Measurements from ENCODE around the gene MACROD2.

Gene MACROD2

GRCh38 chr20:15166744-15167143 lies 1171.4 kb downstream of the MACROD2 start:
- Histone ChIP-seq H3K9ac (ENCODE audit: insufficient read length, low read depth) (no peak overlapping the region), H3K36me3 (ENCODE audit: insufficient read depth, insufficient read length, low read length) (no peaks in the 10 kb centered on the region), H3K27me3 (ENCODE audit: insufficient read depth, insufficient read length) (no peaks in the 10 kb centered on the region), H3K4me1 (ENCODE audit: insufficient read depth, insufficient read length) (no peaks in the 10 kb centered on the region), H3K4me3 (ENCODE audit: insufficient read length, low read depth) (no peak overlapping the region), H3K9me3 (ENCODE audit: insufficient read depth, low read length) (no peaks in the 10 kb centered on the region)
- TF ChIP-seq YY1 (IDR thresholded peaks at IDR 0.05; ENCODE audit: insufficient read depth, insufficient read length), result no peak
- no peak for TF ChIP-seq SUZ12 (IDR thresholded peaks at IDR 0.05; ENCODE audit: extremely low read depth, insufficient read depth, insufficient read length)
- no peak for DNase-seq (ENCODE audit: low read depth, low spot score)

GRCh38 chr20:15171016-15171415 lies 1175.7 kb downstream of the MACROD2 start:
- H3K4me3 ChIP-seq (ENCODE audit: insufficient read length, low read depth), result no peak overlapping the region
- no peak for DNase-seq (ENCODE audit: low read depth, low spot score)
- no peak overlapping the region for H3K9ac ChIP-seq (ENCODE audit: insufficient read length, low read depth)
- TF ChIP-seq SUZ12 (IDR thresholded peaks at IDR 0.05; ENCODE audit: extremely low read depth, insufficient read depth, insufficient read length), result no peak
- TF ChIP-seq ZNF274 (IDR thresholded peaks at IDR 0.05; ENCODE audit: low read depth, low read length), result no peak
- no peak for TF ChIP-seq YY1 (IDR thresholded peaks at IDR 0.05; ENCODE audit: insufficient read depth, insufficient read length)
- H3K27me3 ChIP-seq (ENCODE audit: insufficient read depth, insufficient read length), result no peaks in the 10 kb centered on the region
- no peaks in the 10 kb centered on the region for H3K4me1 ChIP-seq (ENCODE audit: insufficient read depth, insufficient read length)
- peaks cover 12% of the 10 kb centered on the region for H3K9me3 ChIP-seq (ENCODE audit: insufficient read depth, low read length)
- no peaks in the 10 kb centered on the region for H3K36me3 ChIP-seq (ENCODE audit: insufficient read depth, insufficient read length, low read length)

GRCh38 chr20:15176929-15177328 lies 1181.6 kb downstream of the MACROD2 start:
- Histone ChIP-seq H3K36me3 (ENCODE audit: insufficient read depth, insufficient read length, low read length) (no peaks in the 10 kb centered on the region), H3K4me1 (ENCODE audit: insufficient read depth, insufficient read length) (no peaks in the 10 kb centered on the region), H3K27me3 (ENCODE audit: insufficient read depth, insufficient read length) (no peaks in the 10 kb centered on the region), H3K4me3 (ENCODE audit: insufficient read length, low read depth) (no peak overlapping the region), H3K9ac (ENCODE audit: insufficient read length, low read depth) (no peak overlapping the region), H3K9me3 (ENCODE audit: insufficient read depth, low read length) (peaks cover 23% of the 10 kb centered on the region)
- no peak for DNase-seq (ENCODE audit: low read depth, low spot score)
- TF ChIP-seq ZNF274 (IDR thresholded peaks at IDR 0.05; ENCODE audit: low read depth, low read length) (no peak), YY1 (IDR thresholded peaks at IDR 0.05; ENCODE audit: insufficient read depth, insufficient read length) (no peak), SUZ12 (IDR thresholded peaks at IDR 0.05; ENCODE audit: extremely low read depth, insufficient read depth, insufficient read length) (no peak)

DNA sequence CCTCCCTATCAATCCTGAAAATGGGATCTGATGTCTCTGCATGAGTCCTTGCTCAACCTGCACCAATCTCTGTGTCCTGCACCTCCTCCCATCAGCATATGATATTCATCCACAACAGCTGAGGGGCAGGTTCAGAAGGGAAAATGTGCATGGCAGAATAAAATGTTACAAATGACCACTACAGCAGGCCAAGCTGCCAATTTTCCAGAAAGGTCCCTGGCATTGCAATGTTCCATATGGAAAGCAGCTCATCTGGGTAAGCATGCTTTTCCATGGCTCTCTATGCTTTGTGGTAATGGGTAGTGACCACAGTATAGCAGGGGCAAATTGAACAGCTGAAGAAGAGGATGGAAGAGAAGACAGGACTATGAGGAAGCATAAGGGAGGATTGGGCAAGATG lies 1183.3 kb downstream of the MACROD2 start:
- Histone ChIP-seq H3K27me3 (ENCODE audit: insufficient read depth, insufficient read length) (no peaks in the 10 kb centered on the region), H3K9me3 (ENCODE audit: insufficient read depth, low read length) (peaks cover 17% of the 10 kb centered on the region)
- TF ChIP-seq ZNF274 (IDR thresholded peaks at IDR 0.05; ENCODE audit: low read depth, low read length) (no peak), YY1 (IDR thresholded peaks at IDR 0.05; ENCODE audit: insufficient read depth, insufficient read length) (no peak), SUZ12 (IDR thresholded peaks at IDR 0.05; ENCODE audit: extremely low read depth, insufficient read depth, insufficient read length) (no peak)

DNA sequence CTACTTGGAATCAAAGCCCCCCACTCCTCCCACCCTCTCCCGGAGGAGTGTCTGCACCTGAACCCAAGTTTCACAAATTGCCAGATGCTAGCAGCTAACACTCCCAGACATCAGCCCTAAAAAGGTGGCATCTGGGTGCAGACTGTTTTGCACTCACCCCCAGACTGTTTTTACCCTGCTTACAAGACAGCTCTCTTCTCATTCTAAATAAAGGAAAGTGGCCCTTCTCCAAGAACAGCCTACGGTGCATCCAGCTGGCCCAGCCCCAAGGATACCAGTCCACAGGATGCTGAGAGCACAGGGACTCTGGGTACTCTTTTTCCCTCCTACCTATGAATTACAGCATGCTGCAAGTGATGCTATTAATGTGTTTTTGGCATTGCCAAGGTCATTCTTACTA lies 1184.1 kb downstream of the MACROD2 start:
- Histone ChIP-seq H3K4me3 (ENCODE audit: insufficient read length, low read depth) (no peak overlapping the region), H3K36me3 (ENCODE audit: insufficient read depth, insufficient read length, low read length) (no peaks in the 10 kb centered on the region), H3K27me3 (ENCODE audit: insufficient read depth, insufficient read length) (no peaks in the 10 kb centered on the region), H3K4me1 (ENCODE audit: insufficient read depth, insufficient read length) (no peaks in the 10 kb centered on the region), H3K9me3 (ENCODE audit: insufficient read depth, low read length) (peaks cover 16% of the 10 kb centered on the region; the same call in 1 of the 2 replicates), H3K9ac (ENCODE audit: insufficient read length, low read depth) (no peak overlapping the region)
- no peak for DNase-seq (ENCODE audit: low read depth, low spot score)
- TF ChIP-seq SUZ12 (IDR thresholded peaks at IDR 0.05; ENCODE audit: extremely low read depth, insufficient read depth, insufficient read length), result no peak
- no peak for TF ChIP-seq ZNF274 (IDR thresholded peaks at IDR 0.05; ENCODE audit: low read depth, low read length)
- TF ChIP-seq YY1 (IDR thresholded peaks at IDR 0.05; ENCODE audit: insufficient read depth, insufficient read length), result no peak

More for the DNA sequence above, 1183.3 kb downstream of the MACROD2 start:
- DNase-seq (ENCODE audit: low read depth, low spot score), result no peak
- Histone ChIP-seq H3K4me3 (ENCODE audit: insufficient read length, low read depth) (no peak overlapping the region), H3K4me1 (ENCODE audit: insufficient read depth, insufficient read length) (no peaks in the 10 kb centered on the region), H3K9ac (ENCODE audit: insufficient read length, low read depth) (no peak overlapping the region), H3K36me3 (ENCODE audit: insufficient read depth, insufficient read length, low read length) (no peaks in the 10 kb centered on the region)

- Histone ChIP-seq H3K9ac (ENCODE audit: insufficient read length, low read depth) (no peak overlapping the region), H3K27me3 (ENCODE audit: insufficient read depth, insufficient read length) (no peaks in the 10 kb centered on the region), H3K9me3 (ENCODE audit: insufficient read depth, low read length) (peaks cover 16% of the 10 kb centered on the region; the same call in 1 of the 2 replicates), H3K36me3 (ENCODE audit: insufficient read depth, insufficient read length, low read length) (no peaks in the 10 kb centered on the region), H3K4me3 (ENCODE audit: insufficient read length, low read depth) (no peak overlapping the region), H3K4me1 (ENCODE audit: insufficient read depth, insufficient read length) (no peaks in the 10 kb centered on the region)
- TF ChIP-seq SUZ12 (IDR thresholded peaks at IDR 0.05; ENCODE audit: extremely low read depth, insufficient read depth, insufficient read length), result no peak
- TF ChIP-seq YY1 (IDR thresholded peaks at IDR 0.05; ENCODE audit: insufficient read depth, insufficient read length), result no peak
- no peak for TF ChIP-seq ZNF274 (IDR thresholded peaks at IDR 0.05; ENCODE audit: low read depth, low read length)
- DNase-seq (ENCODE audit: low read depth, low spot score), result no peak
Measured at GRCh38 chr20:15179781-15180180, 1184.5 kb downstream of the MACROD2 start.

DNA sequence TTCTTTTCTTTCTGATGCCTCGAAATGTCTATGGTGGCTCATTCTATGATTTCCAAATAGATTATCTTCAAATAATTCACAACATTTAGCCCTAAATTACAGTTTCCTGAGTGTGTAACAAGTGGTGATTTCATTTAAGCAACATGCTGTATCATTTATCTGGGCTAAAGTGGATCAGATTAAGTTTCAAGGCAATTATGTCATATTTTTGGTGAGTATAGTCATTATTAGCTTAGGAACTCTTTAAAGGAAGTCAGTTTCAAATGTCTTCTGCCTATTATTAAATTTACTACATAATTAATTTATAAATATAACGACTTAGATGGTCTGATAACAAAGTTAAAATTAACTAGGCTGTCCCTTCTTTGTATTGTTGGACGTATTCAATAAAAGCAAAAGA lies 1190.0 kb downstream of the MACROD2 start:
- H3K9me3 ChIP-seq (ENCODE audit: insufficient read depth, low read length), result no peaks in the 10 kb centered on the region
- H3K4me3 ChIP-seq (ENCODE audit: insufficient read length, low read depth), result no peak overlapping the region
- TF ChIP-seq ZNF274 (IDR thresholded peaks at IDR 0.05; ENCODE audit: low read depth, low read length), result no peak
- TF ChIP-seq SUZ12 (IDR thresholded peaks at IDR 0.05; ENCODE audit: extremely low read depth, insufficient read depth, insufficient read length), result no peak
- TF ChIP-seq YY1 (IDR thresholded peaks at IDR 0.05; ENCODE audit: insufficient read depth, insufficient read length), result no peak
- H3K9ac ChIP-seq (ENCODE audit: insufficient read length, low read depth), result no peak overlapping the region
- H3K27me3 ChIP-seq (ENCODE audit: insufficient read depth, insufficient read length), result no peaks in the 10 kb centered on the region
- no peaks in the 10 kb centered on the region for H3K4me1 ChIP-seq (ENCODE audit: insufficient read depth, insufficient read length)
- no peaks in the 10 kb centered on the region for H3K36me3 ChIP-seq (ENCODE audit: insufficient read depth, insufficient read length, low read length)
- no peak for DNase-seq (ENCODE audit: low read depth, low spot score)
